ENCODE results near the gene RIN1.

DNA sequence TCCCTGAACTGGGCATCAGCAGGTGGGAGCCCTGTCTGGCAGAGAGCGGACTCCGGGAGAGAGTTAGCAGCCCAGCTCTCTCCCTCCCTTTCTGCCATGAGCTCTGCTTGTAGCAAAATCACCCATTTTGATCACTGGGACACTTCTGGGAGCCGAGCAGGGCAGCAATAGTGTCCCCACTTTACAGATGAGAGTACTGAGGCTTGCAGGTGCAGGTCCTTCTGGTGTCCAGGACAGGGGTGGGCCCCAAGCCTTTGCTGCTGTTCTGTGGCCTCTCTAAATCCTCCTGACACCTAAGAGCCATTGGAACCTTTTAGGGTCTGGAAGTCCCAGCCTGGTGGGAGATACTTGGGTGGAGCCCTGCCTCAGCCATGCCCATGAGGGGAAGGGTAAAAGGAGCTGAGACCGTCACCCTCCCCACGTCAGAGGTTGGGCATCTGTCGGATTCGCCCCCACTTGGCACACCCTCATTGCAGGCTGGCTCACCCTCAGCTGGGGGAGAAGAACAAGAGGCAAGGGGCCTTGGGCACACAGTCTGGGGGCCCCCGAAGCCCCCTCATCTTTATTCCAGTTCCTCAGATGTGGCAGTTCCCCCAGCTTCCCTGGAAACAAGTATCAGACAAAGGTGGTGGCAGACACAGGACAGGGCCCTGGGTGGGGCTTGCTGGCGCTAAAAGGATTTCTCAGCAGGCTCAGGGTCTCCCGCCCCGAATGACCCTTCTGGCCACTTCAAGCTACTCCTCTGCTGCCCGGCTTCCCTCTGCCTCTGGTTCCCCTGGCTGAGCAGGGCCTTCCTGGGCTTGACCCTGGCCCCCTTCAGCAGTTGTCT lies 4.5 kb downstream of the RIN1 start:
- no peak for TF ChIP-seq NANOG (IDR thresholded peaks at IDR 0.05; ENCODE audit: borderline replicate concordance)
- TF ChIP-seq, protein P1, sequence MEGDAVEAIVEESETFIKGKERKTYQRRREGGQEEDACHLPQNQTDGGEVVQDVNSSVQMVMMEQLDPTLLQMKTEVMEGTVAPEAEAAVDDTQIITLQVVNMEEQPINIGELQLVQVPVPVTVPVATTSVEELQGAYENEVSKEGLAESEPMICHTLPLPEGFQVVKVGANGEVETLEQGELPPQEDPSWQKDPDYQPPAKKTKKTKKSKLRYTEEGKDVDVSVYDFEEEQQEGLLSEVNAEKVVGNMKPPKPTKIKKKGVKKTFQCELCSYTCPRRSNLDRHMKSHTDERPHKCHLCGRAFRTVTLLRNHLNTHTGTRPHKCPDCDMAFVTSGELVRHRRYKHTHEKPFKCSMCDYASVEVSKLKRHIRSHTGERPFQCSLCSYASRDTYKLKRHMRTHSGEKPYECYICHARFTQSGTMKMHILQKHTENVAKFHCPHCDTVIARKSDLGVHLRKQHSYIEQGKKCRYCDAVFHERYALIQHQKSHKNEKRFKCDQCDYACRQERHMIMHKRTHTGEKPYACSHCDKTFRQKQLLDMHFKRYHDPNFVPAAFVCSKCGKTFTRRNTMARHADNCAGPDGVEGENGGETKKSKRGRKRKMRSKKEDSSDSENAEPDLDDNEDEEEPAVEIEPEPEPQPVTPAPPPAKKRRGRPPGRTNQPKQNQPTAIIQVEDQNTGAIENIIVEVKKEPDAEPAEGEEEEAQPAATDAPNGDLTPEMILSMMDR (conservative IDR thresholded peaks at IDR 0.05; ENCODE audit: low read depth in 2 of 2): no peak
- TF ChIP-seq EZH2 (IDR thresholded peaks at IDR 0.05; ENCODE audit: low read depth, unreplicated experiment): no peak
- TF ChIP-seq JUNB (IDR thresholded peaks at IDR 0.05; ENCODE audit: unreplicated experiment): no peak
- no peak for TF ChIP-seq POLR2AphosphoS5 (IDR thresholded peaks at IDR 0.05; ENCODE audit: low read depth)
